ENCODE measurements around the gene PRRX2.

DNA sequence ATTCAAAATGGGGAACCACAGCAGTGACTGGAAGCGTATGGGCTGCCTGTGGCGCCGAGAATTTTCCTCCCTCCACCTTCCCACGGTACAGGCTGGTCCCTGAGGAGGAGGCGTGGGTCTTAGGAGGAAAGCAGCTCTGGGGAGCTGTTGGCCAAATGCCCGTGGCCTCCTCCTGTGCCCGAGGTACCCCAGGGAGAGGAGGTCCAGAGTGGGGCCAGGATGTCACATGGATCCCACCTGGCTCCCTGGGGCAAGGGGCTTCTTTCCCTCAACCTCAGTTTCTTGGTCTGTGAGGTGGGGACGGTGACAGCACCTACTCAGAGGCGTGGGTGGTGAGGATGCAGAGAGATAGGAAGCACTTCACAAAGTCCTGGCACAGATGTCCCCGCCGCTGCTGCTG is 16.5 kb downstream of the PRRX2 start:
- TF ChIP-seq, protein P1, sequence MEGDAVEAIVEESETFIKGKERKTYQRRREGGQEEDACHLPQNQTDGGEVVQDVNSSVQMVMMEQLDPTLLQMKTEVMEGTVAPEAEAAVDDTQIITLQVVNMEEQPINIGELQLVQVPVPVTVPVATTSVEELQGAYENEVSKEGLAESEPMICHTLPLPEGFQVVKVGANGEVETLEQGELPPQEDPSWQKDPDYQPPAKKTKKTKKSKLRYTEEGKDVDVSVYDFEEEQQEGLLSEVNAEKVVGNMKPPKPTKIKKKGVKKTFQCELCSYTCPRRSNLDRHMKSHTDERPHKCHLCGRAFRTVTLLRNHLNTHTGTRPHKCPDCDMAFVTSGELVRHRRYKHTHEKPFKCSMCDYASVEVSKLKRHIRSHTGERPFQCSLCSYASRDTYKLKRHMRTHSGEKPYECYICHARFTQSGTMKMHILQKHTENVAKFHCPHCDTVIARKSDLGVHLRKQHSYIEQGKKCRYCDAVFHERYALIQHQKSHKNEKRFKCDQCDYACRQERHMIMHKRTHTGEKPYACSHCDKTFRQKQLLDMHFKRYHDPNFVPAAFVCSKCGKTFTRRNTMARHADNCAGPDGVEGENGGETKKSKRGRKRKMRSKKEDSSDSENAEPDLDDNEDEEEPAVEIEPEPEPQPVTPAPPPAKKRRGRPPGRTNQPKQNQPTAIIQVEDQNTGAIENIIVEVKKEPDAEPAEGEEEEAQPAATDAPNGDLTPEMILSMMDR (conservative IDR thresholded peaks at IDR 0.05 in 1 of 2, IDR thresholded peaks at IDR 0.05 in 1 of 2; ENCODE audit: extremely low read depth in 1 of 2, insufficient read depth in 1 of 2, low read depth in 1 of 2, low read length in 2 of 2), result no peak
- no peak for TF ChIP-seq EZH2 (IDR thresholded peaks at IDR 0.05; ENCODE audit: borderline replicate concordance, low read length)

All from mammary epithelial cell (primary cell).